T-helper 2 cell treated with Interferon-gamma antibody and Interleukin-4, amounts not matched to agents 100 ng/mL and 5 ng/mL, for 36 hours (primary cell): Measurements from ENCODE around the gene PLCB2. TPM values are rescaled to one million over a fixed set of nuclear protein-coding genes. Genes with fewer than 3 reads are reported as not detected.

ENCODE experiments used
- intact Hi-C: fragments of 100-400 bp; cut with micrococcal nuclease; formaldehyde crosslinking; loops from one replicate; pipeline ENCODE4 v1.15.1; 2023
- total RNA-seq: library from RNA; stranded (reverse); gene quantifications from 2 replicates; pipeline ENCODE4 v1.2.3, GENCODE V29; 2022

The PLCB2 gene, protein sequence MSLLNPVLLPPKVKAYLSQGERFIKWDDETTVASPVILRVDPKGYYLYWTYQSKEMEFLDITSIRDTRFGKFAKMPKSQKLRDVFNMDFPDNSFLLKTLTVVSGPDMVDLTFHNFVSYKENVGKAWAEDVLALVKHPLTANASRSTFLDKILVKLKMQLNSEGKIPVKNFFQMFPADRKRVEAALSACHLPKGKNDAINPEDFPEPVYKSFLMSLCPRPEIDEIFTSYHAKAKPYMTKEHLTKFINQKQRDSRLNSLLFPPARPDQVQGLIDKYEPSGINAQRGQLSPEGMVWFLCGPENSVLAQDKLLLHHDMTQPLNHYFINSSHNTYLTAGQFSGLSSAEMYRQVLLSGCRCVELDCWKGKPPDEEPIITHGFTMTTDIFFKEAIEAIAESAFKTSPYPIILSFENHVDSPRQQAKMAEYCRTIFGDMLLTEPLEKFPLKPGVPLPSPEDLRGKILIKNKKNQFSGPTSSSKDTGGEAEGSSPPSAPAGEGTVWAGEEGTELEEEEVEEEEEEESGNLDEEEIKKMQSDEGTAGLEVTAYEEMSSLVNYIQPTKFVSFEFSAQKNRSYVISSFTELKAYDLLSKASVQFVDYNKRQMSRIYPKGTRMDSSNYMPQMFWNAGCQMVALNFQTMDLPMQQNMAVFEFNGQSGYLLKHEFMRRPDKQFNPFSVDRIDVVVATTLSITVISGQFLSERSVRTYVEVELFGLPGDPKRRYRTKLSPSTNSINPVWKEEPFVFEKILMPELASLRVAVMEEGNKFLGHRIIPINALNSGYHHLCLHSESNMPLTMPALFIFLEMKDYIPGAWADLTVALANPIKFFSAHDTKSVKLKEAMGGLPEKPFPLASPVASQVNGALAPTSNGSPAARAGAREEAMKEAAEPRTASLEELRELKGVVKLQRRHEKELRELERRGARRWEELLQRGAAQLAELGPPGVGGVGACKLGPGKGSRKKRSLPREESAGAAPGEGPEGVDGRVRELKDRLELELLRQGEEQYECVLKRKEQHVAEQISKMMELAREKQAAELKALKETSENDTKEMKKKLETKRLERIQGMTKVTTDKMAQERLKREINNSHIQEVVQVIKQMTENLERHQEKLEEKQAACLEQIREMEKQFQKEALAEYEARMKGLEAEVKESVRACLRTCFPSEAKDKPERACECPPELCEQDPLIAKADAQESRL
- total RNA-seq = 177 and 192 TPM in 2 replicates

DNA sequence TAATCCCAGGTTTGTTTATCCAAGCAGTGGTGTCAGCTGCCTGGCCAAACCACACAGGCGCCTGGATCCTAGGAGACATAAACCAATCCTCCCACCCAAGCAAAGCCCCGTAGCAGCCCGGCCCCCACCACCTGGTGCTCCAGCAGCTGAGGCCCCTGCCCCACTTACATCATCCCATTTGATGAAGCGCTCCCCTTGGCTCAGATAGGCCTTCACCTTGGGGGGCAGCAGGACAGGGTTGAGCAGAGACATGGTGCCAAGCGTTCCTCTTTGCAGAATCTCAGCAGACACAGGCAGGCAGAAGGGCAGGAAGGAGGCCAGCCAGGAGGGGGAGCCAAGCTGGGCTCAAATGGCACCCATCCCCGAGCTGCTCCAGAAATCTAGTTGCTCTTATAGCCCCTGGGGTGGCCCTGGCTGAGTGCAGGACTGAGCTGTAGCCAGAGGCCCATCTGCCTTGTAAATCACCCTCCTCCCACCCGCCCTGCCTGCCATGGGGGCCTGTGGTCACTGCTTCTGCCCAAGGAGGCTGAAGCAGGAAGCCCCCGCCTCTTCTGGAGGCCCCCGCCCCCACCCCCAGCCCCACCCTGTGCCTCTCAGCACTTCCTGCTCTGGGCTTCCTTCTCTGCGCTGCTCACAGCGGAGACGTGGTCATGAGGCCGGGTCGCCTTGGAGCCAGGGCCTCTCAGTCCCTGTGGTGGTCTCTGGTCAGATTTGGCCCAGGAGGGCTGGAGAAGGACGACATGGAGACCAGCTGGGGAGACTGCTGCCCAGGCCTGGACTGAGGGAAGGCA is at the start of gene PLCB2:
PLCB2 (minus strand) TSS at position 515 of the 791 bp plus-strand sequence; CDS start at position 252, 263 bp downstream.
- intact Hi-C loops = loop anchor here (1.0 kb wide), 2 partner anchors 16 to 25 kb away; partner anchors contain the start of gene INAFM2

DNA sequence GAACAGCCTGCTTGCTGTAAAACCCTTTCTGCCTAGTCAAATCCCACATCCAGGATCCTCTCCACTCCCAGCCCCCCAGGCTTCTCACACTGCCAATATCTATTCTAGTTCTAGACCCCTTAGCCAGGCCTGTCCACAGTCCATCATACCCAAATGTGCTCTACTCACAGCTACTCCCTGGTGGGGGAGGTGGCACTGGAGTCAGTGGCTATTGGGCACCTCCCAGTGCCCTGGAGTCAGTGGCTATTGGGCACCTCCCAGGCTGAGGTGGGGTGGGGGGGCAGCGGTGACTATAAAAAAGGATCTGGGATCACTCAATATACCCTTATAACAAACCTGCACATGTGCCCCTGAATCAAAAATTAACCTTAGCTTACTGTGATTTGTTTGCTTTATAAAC is 49.5 kb upstream of the PLCB2 start:
- intact Hi-C loops = no loop called here

DNA sequence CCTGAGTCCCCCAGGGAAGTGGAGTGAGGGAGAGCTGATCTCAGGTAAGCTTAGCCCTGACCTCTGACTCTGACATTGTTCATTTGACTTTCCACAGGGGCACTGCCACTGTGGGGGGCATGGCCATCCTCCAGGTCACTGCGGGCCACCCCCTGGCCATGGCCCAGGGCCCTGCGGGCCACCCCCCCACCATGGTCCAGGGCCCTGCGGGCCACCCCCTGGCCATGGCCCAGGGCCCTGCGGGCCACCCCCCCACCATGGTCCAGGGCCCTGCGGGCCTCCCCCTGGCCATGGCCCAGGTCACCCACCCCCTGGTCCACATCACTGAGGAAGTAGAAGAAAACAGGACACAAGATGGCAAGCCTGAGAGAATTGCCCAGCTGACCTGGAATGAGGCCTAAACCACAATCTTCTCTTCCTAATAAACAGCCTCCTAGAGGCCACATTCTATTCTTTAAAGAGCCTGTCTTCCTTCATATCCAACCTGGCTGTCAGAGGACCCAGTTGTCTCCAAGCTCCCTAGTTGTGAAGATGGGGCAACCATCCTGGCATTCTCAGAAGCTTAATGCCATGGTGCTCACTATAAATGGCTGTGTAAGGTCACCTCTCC is 48.3 kb upstream of the PLCB2 start:
- intact Hi-C loops = no loop called here

DNA sequence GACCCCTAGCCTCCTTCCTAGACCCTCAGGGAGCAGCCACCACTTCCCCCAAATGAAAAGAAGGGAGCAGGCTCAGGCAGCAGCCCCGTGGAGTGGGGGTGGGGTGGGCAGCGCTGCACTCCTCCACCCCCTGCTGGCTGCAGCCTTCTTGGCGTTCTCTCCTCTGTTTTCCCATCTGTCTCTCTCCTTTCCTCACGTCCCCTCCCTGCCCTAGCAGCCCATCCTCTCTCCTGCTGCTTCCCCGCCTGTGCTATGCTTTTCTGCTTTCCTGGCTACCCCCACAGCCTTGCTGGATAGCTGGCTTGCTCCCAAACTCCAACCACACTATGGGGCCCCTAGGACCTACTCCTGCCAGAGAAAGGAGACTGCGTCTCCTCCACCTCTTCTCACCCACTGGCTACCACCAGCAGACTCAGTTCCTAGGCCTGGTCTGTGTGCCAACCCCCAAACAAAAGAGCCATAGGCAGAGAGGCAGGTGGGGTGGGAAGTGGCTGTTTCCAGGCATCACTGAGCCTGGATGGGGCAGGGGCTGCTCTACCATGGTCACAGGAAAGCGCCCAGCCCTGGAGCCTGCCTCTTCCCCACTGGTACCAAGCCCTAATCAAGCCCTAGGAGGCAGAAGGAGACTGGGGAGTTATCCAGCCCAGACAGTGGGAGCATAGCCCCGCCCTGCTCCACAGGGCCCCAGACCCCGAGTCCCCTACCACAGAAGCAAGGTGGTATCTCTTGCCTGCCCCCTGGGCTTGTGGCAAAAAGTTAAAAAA is 46.9 kb upstream of the PLCB2 start:
- intact Hi-C loops = no loop called here

DNA sequence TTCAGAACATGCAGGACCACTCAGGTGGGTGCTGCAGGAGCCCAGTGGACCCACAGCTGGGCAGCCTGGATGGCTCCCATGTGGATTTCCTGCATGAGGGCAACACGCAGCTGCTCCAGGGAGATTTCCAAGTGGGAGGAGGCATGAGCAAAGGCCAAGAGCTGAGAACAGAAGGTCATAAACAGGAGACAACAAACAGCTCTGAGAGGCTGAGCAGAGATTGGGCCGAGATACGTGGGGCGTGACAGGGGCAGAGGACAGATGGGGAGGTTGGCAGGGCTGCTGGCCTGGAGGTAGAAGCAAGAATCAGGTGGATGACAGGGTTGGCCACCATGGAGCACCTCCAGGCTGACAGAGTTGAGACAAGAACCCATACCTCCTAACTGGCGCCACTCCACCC is 46.0 kb upstream of the PLCB2 start:
- intact Hi-C loops = no loop called here

DNA sequence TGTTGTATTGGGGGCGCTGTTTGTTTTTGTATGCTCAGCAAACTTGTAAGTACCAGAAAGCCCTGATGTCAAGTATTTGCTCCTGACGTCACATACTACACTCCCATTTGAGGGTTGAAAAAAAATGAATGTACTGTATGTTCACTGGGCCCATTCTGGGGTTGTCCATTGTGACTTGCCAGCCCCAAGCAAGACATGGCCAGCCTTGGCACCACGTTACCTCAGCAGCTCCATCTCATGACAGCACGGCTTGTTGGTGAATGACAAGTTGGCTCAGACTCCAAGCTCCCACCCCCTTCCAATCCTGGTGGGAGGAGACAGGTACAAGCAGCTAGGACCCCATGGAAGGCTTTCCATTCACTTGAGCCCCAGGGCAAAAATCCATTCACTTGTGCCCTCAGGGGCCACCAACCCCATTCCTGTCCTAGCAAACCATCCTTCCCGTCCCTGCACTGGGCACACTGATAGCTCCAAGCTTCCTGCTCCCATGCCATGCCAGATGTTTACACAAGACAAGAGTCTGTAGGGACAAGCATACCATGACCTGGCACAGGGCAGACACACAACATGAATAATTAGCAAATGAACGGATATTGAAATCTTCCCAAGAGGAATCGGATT is 44.7 kb upstream of the PLCB2 start:
- intact Hi-C loops = no loop called here

DNA sequence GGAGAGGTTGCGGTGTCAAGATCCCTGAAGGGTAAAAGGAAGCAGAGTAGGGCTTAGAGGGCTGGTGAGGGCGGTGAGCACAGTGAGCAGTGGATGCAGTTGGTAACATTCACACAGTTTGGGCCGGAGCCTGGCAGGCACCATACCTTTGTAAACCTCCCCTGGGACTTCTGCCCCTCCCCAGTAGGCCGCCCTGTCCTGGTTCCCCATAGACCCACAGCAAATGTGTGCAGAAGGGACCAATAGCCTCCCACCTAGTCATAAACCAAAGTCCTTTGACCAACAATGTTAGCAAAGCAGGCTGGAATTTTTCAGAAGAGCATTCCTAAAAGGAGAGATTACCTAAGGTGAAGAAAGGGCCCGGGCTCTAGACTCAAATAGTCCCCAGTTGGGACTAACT is 41.4 kb upstream of the PLCB2 start:
- intact Hi-C loops = no loop called here

DNA sequence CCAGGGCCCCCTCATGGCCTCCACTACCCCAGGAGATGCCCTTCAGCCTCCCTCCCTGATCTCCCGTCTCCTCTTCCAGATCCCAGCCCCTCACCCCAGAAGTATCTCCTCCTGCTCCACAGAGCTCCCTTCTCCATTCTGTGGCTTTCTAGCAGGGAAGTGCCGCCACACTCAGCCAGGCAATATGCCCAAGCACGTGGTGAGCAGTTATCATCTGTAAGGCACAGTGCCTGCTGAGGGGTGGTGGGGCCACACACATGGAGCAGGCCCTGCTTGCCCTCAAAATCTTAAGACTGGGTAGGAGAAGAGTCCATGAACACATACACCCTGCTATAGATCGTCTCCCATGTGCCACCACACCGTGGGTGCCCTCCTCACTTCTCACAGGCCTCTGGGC is 40.7 kb upstream of the PLCB2 start:
- intact Hi-C loops = no loop called here

DNA sequence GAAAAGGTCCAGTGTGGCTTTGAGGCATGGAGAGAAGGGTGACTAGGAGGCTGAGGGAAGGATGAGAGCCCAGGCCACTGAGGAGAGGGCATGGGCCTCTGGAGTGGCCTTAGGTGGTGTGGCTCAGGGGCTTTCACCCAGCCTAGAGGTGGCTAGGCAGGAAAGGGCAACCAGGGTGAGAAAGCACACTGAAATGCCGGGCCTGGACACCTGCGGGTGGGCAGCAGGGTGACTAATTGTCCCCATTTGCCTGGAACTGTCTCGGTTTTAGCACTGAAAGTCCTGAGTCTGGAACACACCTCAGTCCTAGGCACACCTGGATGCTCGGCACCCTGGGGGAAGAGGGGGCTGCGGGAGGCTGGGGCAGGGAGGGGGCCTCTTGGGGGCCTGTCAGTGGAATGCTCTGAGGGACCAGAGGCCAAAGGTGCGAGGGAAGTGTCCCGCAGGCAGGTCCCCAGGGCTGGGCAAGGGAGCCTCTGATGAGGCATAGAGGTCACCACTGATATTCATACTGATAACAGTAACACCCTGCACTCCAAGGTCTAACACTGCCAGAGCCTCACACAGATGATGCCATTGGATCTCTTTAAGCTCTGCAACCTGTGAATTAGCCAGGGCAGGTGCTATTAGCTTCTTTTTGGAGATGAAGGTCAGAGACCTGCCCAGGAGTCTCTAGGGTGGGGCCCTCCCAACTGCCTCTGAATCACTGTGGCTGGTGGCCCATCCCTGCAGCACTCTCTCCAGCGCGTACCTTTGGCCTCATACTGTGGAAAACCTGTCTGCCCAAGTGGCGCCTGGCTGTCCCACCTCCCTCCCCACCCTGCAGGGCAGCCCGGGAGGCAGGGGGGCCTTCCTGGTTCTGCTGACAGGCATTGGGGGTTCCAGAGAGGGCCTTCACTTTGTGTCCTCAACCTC is 40.1 kb upstream of the PLCB2 start:
- intact Hi-C loops = no loop called here

DNA sequence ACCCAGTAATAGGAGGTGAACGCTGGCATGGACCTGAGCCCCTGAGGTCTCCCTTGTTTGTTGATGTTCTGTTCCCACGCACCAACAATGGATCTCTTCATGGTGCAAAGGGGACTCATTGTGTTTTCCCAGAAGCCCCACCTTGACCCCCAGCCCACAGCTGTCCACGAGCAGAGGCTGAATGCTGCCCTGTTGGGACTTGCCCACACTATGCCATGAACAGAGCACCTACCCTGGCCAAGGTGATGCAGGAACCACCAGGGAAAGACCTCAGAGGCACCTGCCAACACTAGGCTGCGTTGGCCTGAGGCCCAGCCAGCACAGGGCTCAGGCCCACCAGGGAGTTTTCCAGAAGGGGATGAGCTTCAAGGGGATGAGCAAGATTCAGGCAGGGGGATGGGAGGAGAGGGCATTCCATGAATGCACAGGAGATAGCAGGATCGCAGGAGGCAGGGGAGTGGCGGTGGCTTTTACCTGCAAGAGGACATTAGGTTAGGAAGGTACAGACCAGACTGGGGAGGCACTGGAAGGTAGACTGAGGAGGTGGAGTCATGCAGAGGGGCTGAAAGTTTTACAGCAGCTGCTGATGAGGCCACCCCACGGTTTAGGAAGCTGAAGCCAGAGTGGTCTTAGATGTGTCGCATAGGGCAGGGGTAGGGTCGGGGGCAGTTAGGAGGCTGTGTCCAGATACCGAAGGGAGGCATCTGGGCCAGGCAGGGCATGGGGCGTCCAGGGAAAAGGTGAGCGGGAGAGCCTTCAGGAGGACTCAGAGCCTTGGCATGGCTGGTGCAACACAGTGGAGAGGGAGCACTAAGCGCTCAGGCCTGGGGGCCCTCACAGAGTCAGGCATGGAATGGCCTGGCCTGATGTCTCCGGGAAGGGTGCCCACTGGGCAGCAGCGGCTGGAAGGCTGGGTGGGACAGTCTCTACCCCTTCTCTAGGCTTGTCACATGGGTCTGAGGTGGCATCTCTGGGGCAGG is 39.1 kb upstream of the PLCB2 start:
- intact Hi-C loops = no loop called here

DNA sequence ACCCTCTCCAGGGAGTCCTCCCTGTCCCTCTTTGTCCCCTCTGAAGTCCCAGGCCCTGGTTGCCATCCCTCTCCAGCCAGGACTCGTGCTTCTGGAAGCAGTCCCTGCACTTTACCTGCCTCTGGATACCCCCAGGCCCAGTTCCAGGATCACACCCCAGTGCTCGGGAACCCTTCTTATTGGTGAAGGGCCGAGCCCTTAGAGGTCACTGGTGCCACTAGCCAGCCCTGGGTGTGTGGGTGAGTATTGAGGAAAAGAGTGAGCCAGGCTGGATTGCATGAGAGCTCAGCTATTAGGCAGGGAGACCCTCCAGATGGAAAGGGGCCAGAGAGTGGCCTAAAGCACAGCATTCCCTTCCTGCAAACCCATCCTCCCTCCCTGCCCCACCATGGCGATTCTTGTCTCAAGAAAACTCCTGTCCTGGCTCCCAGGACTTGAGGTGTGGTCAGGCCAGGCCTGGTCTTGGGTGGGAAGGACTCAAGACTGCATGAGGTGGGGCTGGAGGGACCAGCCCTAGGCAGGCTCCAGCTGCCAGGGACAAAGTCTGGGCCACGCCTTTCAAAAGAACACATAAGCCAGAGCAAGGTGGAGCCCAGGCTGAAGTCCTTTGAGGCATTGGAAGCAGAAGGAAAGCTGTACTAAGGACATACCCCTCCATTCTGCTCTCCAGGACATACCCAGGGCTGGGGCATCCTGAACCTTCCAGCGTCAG is 38.3 kb upstream of the PLCB2 start:
- intact Hi-C loops = no loop called here

DNA sequence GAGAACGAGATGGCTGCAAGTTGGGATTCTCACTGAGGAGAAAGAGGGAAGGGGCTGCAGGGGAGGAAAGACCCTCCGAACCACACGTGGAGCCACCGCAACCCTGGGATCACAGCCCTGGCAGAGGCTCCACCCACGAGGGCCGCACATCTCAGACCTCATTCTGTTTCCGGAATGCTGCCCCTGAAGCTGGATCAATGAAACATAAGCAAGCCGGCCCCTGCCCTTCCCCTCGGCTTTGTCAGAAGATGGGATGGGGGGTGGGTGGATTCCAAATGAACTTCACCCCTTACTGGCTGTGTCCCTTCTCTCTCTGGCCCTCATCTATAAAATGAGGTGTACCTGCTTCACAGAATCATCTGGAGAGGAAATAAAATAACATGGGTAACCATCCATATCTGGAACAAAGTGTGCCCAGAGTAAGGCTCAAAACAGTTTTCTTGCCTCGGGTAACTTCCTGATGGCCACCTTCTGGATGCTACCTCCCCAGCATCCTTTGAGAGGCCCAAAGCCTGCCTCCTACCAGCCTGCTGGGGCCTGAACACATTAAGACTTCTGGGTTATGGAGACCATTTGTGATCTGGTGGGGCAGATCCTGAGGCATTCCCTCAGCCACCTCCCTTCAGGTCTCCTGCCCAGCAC is 37.6 kb upstream of the PLCB2 start:
- intact Hi-C loops = no loop called here

DNA sequence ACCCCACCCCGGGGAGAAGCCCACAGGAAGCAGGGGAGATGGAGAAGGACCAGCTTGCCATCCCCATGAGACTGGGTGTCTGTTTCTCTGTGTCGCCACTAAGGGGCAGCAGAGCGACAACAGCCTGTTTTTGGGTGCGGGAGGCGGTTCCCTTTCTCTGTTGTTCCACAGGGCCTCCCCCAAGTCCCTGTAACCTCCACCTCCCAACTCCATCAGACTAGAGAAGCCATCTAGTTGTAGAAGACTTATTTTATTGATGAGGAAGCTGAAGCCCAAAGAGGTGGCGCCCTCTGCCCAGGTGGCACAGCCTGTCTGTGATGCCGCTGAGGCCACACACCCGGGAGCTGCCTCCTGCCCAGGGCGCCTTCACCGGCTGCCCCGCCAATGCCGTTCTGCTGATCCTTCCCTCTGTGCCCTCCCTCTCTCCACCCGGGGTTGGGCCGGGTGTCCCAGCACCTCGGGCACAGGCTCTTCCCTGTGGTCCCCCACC is 36.9 kb upstream of the PLCB2 start:
- intact Hi-C loops = loop anchor here (1.0 to 5.0 kb wide), 3 partner anchors 24 to 78 kb away; partner anchors contain the start of gene IVD

DNA sequence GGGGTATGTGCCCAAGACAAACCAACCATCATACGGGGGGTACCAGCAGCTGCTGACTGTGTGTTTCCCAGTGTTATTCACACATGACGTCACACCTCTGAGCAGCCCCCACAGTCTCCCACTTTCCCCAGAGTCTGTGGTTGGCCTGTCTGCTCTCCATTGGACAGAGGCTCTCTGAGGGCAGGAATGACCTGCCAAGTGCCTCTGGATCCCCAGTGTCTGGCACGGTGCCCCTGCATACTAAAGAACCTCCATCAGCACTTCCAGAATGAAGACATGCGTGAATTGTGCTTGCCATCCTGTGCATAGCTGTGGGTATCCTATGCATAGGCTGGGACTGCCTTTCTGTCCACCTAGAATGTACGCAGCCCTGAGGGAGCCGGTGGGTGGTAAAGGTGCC is 36.5 kb upstream of the PLCB2 start:
- intact Hi-C loops = loop anchor here (1.0 to 5.0 kb wide), 3 partner anchors 24 to 78 kb away; partner anchors contain the start of gene IVD

DNA sequence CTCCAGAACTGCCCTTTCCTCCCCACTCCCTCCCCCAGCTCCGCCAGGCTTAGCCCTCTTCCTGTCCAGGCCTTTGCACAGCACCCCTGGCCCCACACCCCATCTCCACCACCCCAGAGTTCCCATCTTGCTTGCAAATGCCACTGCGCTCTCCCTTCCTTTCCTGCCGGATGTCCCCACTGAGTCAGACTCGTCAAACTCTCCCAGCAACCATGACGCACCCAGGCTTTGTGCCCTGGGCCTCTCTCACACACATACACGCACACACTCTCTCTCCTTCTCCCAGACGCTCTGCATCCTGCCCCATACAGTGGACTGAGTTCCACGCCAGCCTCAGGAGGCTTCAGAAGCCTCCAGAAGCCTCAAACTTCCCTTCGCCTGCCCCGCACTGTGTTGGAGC is 35.8 kb upstream of the PLCB2 start:
- intact Hi-C loops = loop anchor here (5.0 kb wide), 1 partner anchor 64 kb away; the partner anchor contains the start of gene IVD
